H1 (cell line): ENCODE data around the gene SYNGR3. TPM values are rescaled to one million over a fixed set of nuclear protein-coding genes. Genes with fewer than 3 reads are reported as not detected.
A peak's percentile ranks its signal among the peaks of the same experiment; 100 is the strongest.

Experiments used
- CTCF ChIA-PET: fragments of 300-600 bp; sonication (Branson Sonifier 250); formaldehyde crosslinking; loops from one replicate; lab custom pipeline; 2021; ENCODE audit not compliant: partially characterized antibody; lab: Charles Lee
- POLR2A ChIA-PET: fragments of 300-600 bp; sonication (Branson Sonifier 250); formaldehyde crosslinking; loops from one replicate; lab custom pipeline; 2021; ENCODE audit warnings: inconsistent platforms; ENCODE audit not compliant: partially characterized antibody; lab: Charles Lee
- DNase-seq, 2 experiments: peaks; one replicate each; pipeline versions ENCODE4 v3.0.0 to v3.0.0-alpha.2; 2010 to 2022; ENCODE audit warnings: low spot score in 2 of 2, low read depth in 1 of 2, mixed read lengths in 1 of 2
- FAIRE-seq: peaks from 2 replicates; lab custom pipeline; 2011; peaks lifted over from hg19 to GRCh38; lab: Jason Lieb, UNC
- H2AFZ ChIP-seq: 2 replicates; pipeline ENCODE4 v1.8.1; 2012; ENCODE audit warnings: low read length, inconsistent platforms
- H2AK5ac ChIP-seq: 2 replicates; pipeline ENCODE4 v1.6.1; 2013; ENCODE audit warnings: low read depth, low read length
- H2BK120ac ChIP-seq: replicated peaks from 2 replicates; pipeline ENCODE3; 2013; ENCODE audit warnings: low read depth, low read length, inconsistent platforms
- H2BK12ac ChIP-seq: 2 replicates; pipeline ENCODE4 v1.6.1; 2013; ENCODE audit warnings: low read depth, low read length
- H2BK15ac ChIP-seq: 2 replicates; pipeline ENCODE4 v1.6.1; 2013; ENCODE audit warnings: low read length
- H2BK20ac ChIP-seq: 2 replicates; pipeline ENCODE4 v1.6.1; 2013; ENCODE audit warnings: low read length
- H2BK5ac ChIP-seq: 2 replicates; pipeline ENCODE4 v1.6.1; 2013; ENCODE audit warnings: low read depth, low read length
- H3K14ac ChIP-seq: 2 replicates; pipeline ENCODE4 v1.6.1; 2013; ENCODE audit warnings: inconsistent platforms; ENCODE audit not compliant: insufficient read length
- H3K18ac ChIP-seq: 2 replicates; pipeline ENCODE4 v1.6.1; 2013; ENCODE audit warnings: low read length; ENCODE audit errors: extremely low read depth
- H3K23ac ChIP-seq: 2 replicates; pipeline ENCODE4 v1.6.1; 2013; ENCODE audit warnings: inconsistent platforms; ENCODE audit not compliant: insufficient read length
- H3K23me2 ChIP-seq: 2 replicates; pipeline ENCODE4 v1.6.1; 2013; ENCODE audit warnings: low read depth, low read length
- H3K27ac ChIP-seq: 2 replicates; pipeline ENCODE4 v1.6.1; 2011; ENCODE audit warnings: low read depth, low read length, inconsistent platforms
- H3K27me3 ChIP-seq, 4 experiments: replicated peaks in 1 of 4; 1 replicate in 1 of 4; 2 replicates in 3 of 4; pipeline versions ENCODE4 v1.6.1 to v1.8.1; 2011 to 2013; ENCODE audit warnings: low read length in 3 of 4, mild to moderate bottlenecking in 3 of 4, inconsistent platforms in 2 of 4, mixed read lengths in 2 of 4, moderate library complexity in 1 of 4; ENCODE audit not compliant: control insufficient read depth in 3 of 4, insufficient read depth in 3 of 4; ENCODE audit errors: extremely low read depth in 1 of 4
- H3K36me3 ChIP-seq, 4 experiments: 2 replicates each; pipeline versions ENCODE4 v1.6.1 to v1.8.1; 2011 to 2013; ENCODE audit warnings: mild to moderate bottlenecking in 4 of 4, low read length in 3 of 4, moderate library complexity in 2 of 4, control low read depth in 1 of 4, inconsistent platforms in 1 of 4; ENCODE audit not compliant: insufficient read depth in 4 of 4, control insufficient read depth in 2 of 4
- H3K4ac ChIP-seq: replicated peaks from 2 replicates; pipeline ENCODE3; 2013; ENCODE audit warnings: low read length, low read depth, mixed read lengths, inconsistent platforms; ENCODE audit not compliant: insufficient read length
- H3K4me1 ChIP-seq, 4 experiments: replicated peaks in 1 of 4; 1 replicate in 1 of 4; 2 replicates in 3 of 4; pipeline versions ENCODE4 v1.6.1 to v1.8.1; 2011 to 2013; ENCODE audit warnings: low read length in 3 of 4, inconsistent platforms in 2 of 4, mixed read lengths in 1 of 4; ENCODE audit not compliant: insufficient read depth in 4 of 4, control insufficient read depth in 3 of 4
- H3K4me2 ChIP-seq, 2 experiments: 2 replicates each; pipeline versions ENCODE4 v1.6.1 to v1.8.1; 2011 to 2013; ENCODE audit warnings: low read depth in 2 of 2, low read length in 2 of 2, control low read depth in 1 of 2, inconsistent platforms in 1 of 2, mild to moderate bottlenecking in 1 of 2; ENCODE audit not compliant: insufficient read depth in 1 of 2
- H3K4me3 ChIP-seq, 4 experiments: fragments of 200-600, 300-600 bp in 1 of 4; sonication (generic), shearing (Covaris generic), sonication (Bioruptor Twin) in 1 of 4; 2 replicates each; pipeline versions ENCODE4 v1.5.1 to v1.8.1; 2011 to 2016; ENCODE audit warnings: low read length in 4 of 4, low read depth in 3 of 4, control low read depth in 2 of 4, inconsistent platforms in 2 of 4, mild to moderate bottlenecking in 2 of 4, mixed read lengths in 1 of 4, moderate library complexity in 1 of 4; ENCODE audit not compliant: insufficient read depth in 2 of 4; ENCODE audit errors: extremely low read depth in 1 of 4
- H3K56ac ChIP-seq: replicated peaks from 2 replicates; pipeline ENCODE3; 2013; ENCODE audit warnings: low read depth, mild to moderate bottlenecking, mixed read lengths, low read length, inconsistent platforms; ENCODE audit not compliant: insufficient read length
- H3K79me1 ChIP-seq: 2 replicates; pipeline ENCODE4 v1.6.1; 2013; ENCODE audit warnings: low read depth, low read length, control low read depth
- H3K79me2 ChIP-seq, 2 experiments: 2 replicates each; pipeline versions ENCODE4 v1.6.1 to v1.8.1; 2012 to 2013; ENCODE audit warnings: low read length in 2 of 2, mild to moderate bottlenecking in 2 of 2, inconsistent platforms in 1 of 2; ENCODE audit not compliant: insufficient read depth in 2 of 2, control insufficient read depth in 1 of 2
- H3K9ac ChIP-seq, 4 experiments: replicated peaks in 1 of 4; 1 replicate in 1 of 4; 2 replicates in 3 of 4; pipeline versions ENCODE4 v1.6.1 to v1.8.1; 2011 to 2013; ENCODE audit warnings: low read depth in 3 of 4, low read length in 3 of 4, control low read depth in 2 of 4, mild to moderate bottlenecking in 2 of 4, moderate library complexity in 2 of 4, inconsistent platforms in 1 of 4; ENCODE audit errors: extremely low read depth in 1 of 4
- H3K9me3 ChIP-seq, 2 experiments: 2 replicates each; pipeline versions ENCODE4 v1.6.1 to v1.8.1; 2012 to 2013; ENCODE audit warnings: mild to moderate bottlenecking in 2 of 2, moderate library complexity in 2 of 2, control low read depth in 1 of 2, inconsistent platforms in 1 of 2, low read depth in 1 of 2, low read length in 1 of 2, mixed read lengths in 1 of 2; ENCODE audit not compliant: insufficient read depth in 2 of 2
- H4K20me1 ChIP-seq, 2 experiments: replicated peaks in 1 of 2; 2 replicates each; pipeline versions ENCODE3 to v1.8.1; 2011 to 2013; ENCODE audit warnings: inconsistent platforms in 2 of 2, low read length in 2 of 2, mild to moderate bottlenecking in 1 of 2; ENCODE audit not compliant: insufficient read depth in 2 of 2, control insufficient read depth in 1 of 2
- H4K5ac ChIP-seq: 2 replicates; pipeline ENCODE4 v1.6.1; 2013; ENCODE audit warnings: low read length, low read depth, mixed read lengths, inconsistent platforms; ENCODE audit not compliant: insufficient read length
- H4K8ac ChIP-seq: 2 replicates; pipeline ENCODE4 v1.8.0; 2013; ENCODE audit warnings: mild to moderate bottlenecking, moderate library complexity, low read length, inconsistent platforms; ENCODE audit not compliant: insufficient read depth; ENCODE audit errors: extremely low read depth
- H4K91ac ChIP-seq: replicated peaks from 2 replicates; pipeline ENCODE3; 2013; ENCODE audit warnings: low read length, mixed read lengths, inconsistent platforms; ENCODE audit not compliant: insufficient read length
- BRCA1 ChIP-seq: IDR thresholded peaks from 2 replicates; pipeline ENCODE4 v1.6.1; 2012; ENCODE audit warnings: low read depth, low read length, improper control_type of control experiment
- CBX8 ChIP-seq: fragments of 300-800, 300-1000 bp; sonication (generic); IDR thresholded peaks from 2 replicates; pipeline ENCODE4 v1.7.1; 2016; ENCODE audit warnings: low read depth, low read length, borderline replicate concordance
- MAX ChIP-seq: IDR thresholded peaks from 2 replicates; pipeline ENCODE4 v1.6.1; 2012; ENCODE audit warnings: inconsistent platforms
- SIRT6 ChIP-seq: IDR thresholded peaks from one replicate; pipeline ENCODE4 v1.7.1; 2012; ENCODE audit warnings: low read length, inconsistent platforms
- YY1 ChIP-seq: IDR thresholded peaks from 2 replicates; pipeline ENCODE4 v1.6.1; 2011; ENCODE audit warnings: low read depth, mild to moderate bottlenecking, low read length
- WGBS, 2 experiments: shearing (Covaris generic) in 1 of 2; methylation state at CpG; one replicate each; pipeline versions ENCODE4 v1.1.6 to v1.1.7; 2013 to 2015; ENCODE audit warnings: low lambda C conversion rate in 2 of 2, mixed read lengths in 2 of 2, inconsistent platforms in 1 of 2, low coverage in 1 of 2, missing lambda C conversion rate in 1 of 2; ENCODE audit not compliant: insufficient replicate concordance in 2 of 2, insufficient coverage in 1 of 2, insufficient read length in 1 of 2; ENCODE audit errors: extremely low coverage in 1 of 2, missing lambda C conversion rate in 1 of 2; 5-methylcytosine and 5-hydroxymethylcytosine counted together
- polyA plus RNA-seq, 7 experiments: library from polyadenylated mRNA; depleted of rRNA in 3 of 7; stranded (reverse) in 5 of 7; unstranded in 2 of 7; fragments of >200 nt in 5 of 7; fragments of 200-250 nt in 2 of 7; gene quantifications; 1 replicate in 5 of 7; 2 replicates in 1 of 7; 4 replicates in 1 of 7; pipeline versions ENCODE4 v1.2.1 to v1.2.3, GENCODE V29; 2011 to 2013; ENCODE audit warnings: missing spikeins in 2 of 7, mixed read lengths in 2 of 7
- total RNA-seq: library from RNA; stranded (reverse); fragmentation: NEBNext Ultra II Directional; extraction: Animal tissue kit (Norgen Biotek cat#: 25700); gene quantifications from 2 replicates; pipeline ENCODE4 v1.2.1, GENCODE V29; 2021

The SYNGR3 gene
- total and polyA plus RNA-seq, 2 of the 8 experiments (the other 6 are each of a cell fraction or from before 2014, with no cell fraction given) = 36.2 to 49.9 TPM

DNA sequence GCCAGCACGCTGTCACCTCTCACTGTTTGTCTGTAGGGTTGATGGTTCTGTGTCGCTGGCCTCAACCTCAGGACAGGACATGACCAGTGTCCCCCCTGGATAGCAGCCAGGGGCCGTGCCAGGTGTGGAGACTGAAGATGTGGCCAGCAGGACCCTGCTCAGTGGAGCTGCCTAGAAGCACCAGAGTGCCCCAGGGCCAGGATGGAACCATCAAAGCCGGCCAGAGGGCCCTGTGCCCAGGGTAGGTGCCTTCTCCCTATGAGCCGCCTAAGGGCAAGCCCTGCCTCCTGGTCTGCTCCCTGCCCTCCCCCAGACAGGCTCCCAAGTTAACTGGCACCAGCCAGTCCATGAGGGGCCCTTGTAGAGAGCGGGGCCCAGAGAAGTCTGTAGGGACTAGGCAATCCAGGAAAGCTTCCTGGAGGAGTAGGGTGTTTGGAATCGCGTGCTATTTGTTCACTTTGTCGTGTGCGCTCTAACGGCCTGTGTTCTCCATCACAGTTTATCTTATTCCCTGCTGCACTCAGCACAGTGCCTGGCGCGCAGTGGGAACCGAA is 31.0 kb upstream of the SYNGR3 start:
- Histone ChIP-seq H3K27me3 (peaks cover 0 to 2% (median 0%) of the 10 kb centered on the region in 4 experiments; a peak in 3 of 7 replicates), H3K18ac (peak overlapping the region; percentile 60; the same call in 1 of the 2 replicates), H4K5ac (peak overlapping the region; percentile 27), H3K9me3 (no peaks in the 10 kb centered on the region), H2BK12ac (peak overlapping the region; percentile 50; the same call in 1 of the 2 replicates), H2BK5ac (no peak overlapping the region; the same call in 1 of the 2 replicates), H4K8ac (peak overlapping the region; percentile 16; the same call in 1 of the 2 replicates), H2AFZ (peak overlapping the region; percentile 31; the same call in 1 of the 2 replicates), H3K79me1 (peaks cover 2% of the 10 kb centered on the region), H2BK15ac (peak overlapping the region; percentile 72; the same call in 1 of the 2 replicates), H3K27ac (no peak overlapping the region), H3K14ac (no peak overlapping the region), H3K79me2 (peaks cover 5 to 21% of the 10 kb centered on the region in 2 experiments), H3K56ac (no peak overlapping the region), H3K23me2 (peaks cover 11% of the 10 kb centered on the region), H3K36me3 (peaks cover 17 to 30% (median 26%) of the 10 kb centered on the region in 4 experiments), H2BK20ac (no peak overlapping the region), H2BK120ac (no peak overlapping the region), H4K20me1 (peaks cover 5 to 12% of the 10 kb centered on the region in 2 experiments), H3K23ac (no peak overlapping the region), H4K91ac (peak overlapping the region; percentile 69), H2AK5ac (no peak overlapping the region), H3K4me3 (peak overlapping the region; percentile 22 to 93 (median 86)), H3K9ac (no peak overlapping the region), H3K4ac (peak overlapping the region; percentile 76), H3K4me2 (peak overlapping the region; percentile 62 to 99), H3K4me1 (peaks cover 0 to 16% (median under 1%) of the 10 kb centered on the region in 4 experiments; a peak in 4 of 7 replicates)
- FAIRE-seq = no peak
- ChIA-PET CTCF (interaction anchor here (1.2 to 1.8 kb wide), 3 partner anchors 12 to 17 kb away, joined by 3 to 8 read pairs (median 3); partner anchors contain the start of gene TBL3), POLR2A (interaction anchor here (0.9 to 19.8 kb wide), 8 partner anchors 6 to 196 kb away, joined by 3 to 736 read pairs (median 58); partner anchors contain the start of genes GFER, MSRB1, NME3 and NOXO1)
- TF ChIP-seq SIRT6 (no peak), MAX (no peak), CBX8 (no peak), YY1 (no peak), BRCA1 (no peak)
- peak in 1 of 2 experiments; percentile 57 for DNase-seq
- 54% methylated on average over 13 of the region's 14 CpGs; no CpG with 5 or more reads in 1 of the 2 experiments for WGBS, 2 experiments
